ENCODE measurements around the gene ITPR3. TPM values are rescaled to one million over a fixed set of nuclear protein-coding genes. Genes with fewer than 3 reads are reported as not detected.

ITPR3 gene
- total RNA-seq, 2 experiments from 2014 or later = 42.6 to 42.9 TPM

DNA sequence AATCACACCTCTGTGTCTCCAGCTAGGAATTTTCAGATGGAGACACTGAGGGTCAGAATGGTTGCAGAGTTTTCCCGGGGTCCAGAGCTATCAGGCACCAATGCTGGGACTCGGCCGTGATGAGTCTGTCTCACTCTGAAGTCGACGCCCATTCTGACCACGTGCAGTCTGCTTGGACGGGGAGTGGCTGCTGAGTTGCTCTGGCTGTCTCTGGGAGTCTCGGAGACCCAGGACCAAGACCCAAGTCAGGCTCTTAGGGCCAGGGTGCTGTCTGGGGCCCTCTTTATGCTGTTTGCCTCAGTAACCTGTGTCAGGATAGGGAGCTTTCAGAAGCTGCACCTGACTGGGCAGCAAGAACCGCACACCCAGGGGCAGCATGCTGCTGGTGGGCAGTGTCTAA is 121.0 kb downstream of the ITPR3 start:
- intact Hi-C loops (cut with DNase I, micrococcal nuclease) = loop anchor here in 1 of 2 experiments (10.0 kb wide), 1 partner anchor 413 kb away; no protein-coding TSS in a partner anchor
- H3K9me3 Mint-ChIP-seq (ENCODE audit: low read depth) = no peaks in the 10 kb centered on the region
- H3K4me3 Mint-ChIP-seq = no peak overlapping the region
- no peaks in the 10 kb centered on the region for H3K36me3 Mint-ChIP-seq (ENCODE audit: low read depth)
- no peaks in the 10 kb centered on the region for H3K4me1 Mint-ChIP-seq
- ChIA-PET POLR2A (interaction anchor here (0.6 kb wide), 1 partner anchor 909 kb away, joined by 4 read pairs; no protein-coding TSS in a partner anchor), CTCF (interaction anchor here (0.9 kb wide), 1 partner anchor 173 kb away, joined by 3 read pairs; no protein-coding TSS in a partner anchor)
- ATAC-seq = no peak
- no peak for DNase-seq
- no peak overlapping the region for H3K27ac Mint-ChIP-seq
- H3K27me3 Mint-ChIP-seq = no peaks in the 10 kb centered on the region

DNA sequence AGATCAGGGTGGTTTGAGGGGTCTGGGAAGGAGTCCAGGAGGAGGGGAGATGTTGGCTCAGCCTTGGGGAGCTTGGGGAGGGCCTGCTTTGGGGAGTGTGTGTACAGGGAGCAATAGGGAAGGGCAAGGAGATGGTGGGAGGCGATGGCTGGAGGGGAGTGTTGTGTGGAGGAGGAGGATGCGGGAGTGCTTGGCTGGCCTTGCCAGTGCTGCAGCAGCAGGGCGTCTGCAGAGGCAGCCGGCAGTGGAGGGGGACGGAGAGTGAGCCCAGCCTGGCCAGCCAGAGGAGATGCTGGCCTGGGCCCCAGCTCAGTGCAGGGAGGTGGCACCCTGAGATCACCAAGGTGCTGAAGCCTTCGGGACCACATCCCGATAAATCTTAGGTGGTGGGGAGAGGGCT is 121.7 kb downstream of the ITPR3 start:
- Mint-ChIP-seq H3K36me3 (ENCODE audit: low read depth) (no peaks in the 10 kb centered on the region), H3K9me3 (ENCODE audit: low read depth) (no peaks in the 10 kb centered on the region), H3K4me1 (no peaks in the 10 kb centered on the region), H3K27me3 (no peaks in the 10 kb centered on the region), H3K27ac (no peak overlapping the region), H3K4me3 (no peak overlapping the region)
- ATAC-seq (no peak), DNase-seq (no peak)
- CTCF ChIA-PET = interaction anchor here (0.9 to 5.2 kb wide), 7 partner anchors 28 to 412 kb away, joined by 3 to 29 read pairs (median 5); partner anchors contain the start of gene UQCC2
- intact Hi-C loops (cut with DNase I, micrococcal nuclease) = loop anchor here in 1 of 2 experiments (10.0 kb wide), 1 partner anchor 412 kb away; no protein-coding TSS in a partner anchor
- POLR2A ChIA-PET = no interaction called here

DNA sequence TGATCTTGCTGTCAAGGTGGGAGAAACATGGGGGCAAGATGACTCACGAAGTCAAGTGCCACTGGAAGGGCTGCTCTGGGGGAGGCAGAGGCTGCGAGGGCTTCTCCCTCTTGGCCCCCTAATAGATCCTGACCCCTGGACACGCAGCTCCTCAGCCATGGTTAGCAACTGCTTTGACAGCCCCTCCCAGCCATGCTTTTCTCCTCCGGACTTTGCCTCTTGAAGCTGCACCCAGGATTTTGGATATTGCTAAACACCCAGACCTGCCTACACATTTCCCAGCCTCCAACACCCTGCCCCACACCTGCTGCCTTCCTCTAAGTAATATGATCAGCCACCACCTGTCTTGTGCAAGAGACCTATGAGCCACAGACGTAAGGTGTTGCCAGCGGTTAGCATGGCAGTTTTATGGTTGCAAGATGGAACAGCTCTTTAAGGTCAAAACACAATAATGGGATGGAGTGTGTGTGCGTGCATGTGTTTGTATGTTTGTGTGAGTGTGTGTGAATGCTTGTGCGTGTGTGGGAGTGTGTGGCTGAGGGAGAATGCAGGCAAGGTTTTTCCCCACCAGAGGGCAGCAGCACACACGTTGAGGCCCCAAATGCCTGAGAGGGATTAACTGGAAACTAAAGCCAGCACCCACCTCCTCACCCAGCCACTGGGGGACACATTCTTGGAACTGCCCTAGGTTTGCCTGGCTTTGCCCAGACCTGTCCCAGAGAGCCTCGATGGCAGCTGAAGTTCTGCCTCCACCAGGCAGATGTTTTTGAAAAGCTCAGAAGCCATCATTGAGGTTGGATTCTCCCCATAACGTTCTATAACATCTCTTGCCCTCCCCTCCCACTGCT is 123.1 kb downstream of the ITPR3 start:
- no peaks in the 10 kb centered on the region for H3K4me1 Mint-ChIP-seq
- no peak overlapping the region for H3K4me3 Mint-ChIP-seq
- H3K27ac Mint-ChIP-seq = no peak overlapping the region
- no peaks in the 10 kb centered on the region for H3K36me3 Mint-ChIP-seq (ENCODE audit: low read depth)
- CTCF ChIA-PET = interaction anchor here (0.6 to 5.2 kb wide), 13 partner anchors 26 to 515 kb away, joined by 3 to 29 read pairs (median 4); partner anchors contain the start of genes KIFC1 and UQCC2
- ATAC-seq = peak; percentile 89
- H3K9me3 Mint-ChIP-seq (ENCODE audit: low read depth) = no peaks in the 10 kb centered on the region
- intact Hi-C loops (cut with DNase I, micrococcal nuclease) = loop anchor here (1.0 to 10.0 kb wide), 5 partner anchors 18 to 411 kb away; partner anchors contain the start of gene UQCC2 (in 1 of the 2)
- H3K27me3 Mint-ChIP-seq = no peaks in the 10 kb centered on the region
- POLR2A ChIA-PET = no interaction called here
- peak; percentile 85 for DNase-seq

- Mint-ChIP-seq H3K9me3 (ENCODE audit: low read depth) (no peaks in the 10 kb centered on the region), H3K4me1 (no peaks in the 10 kb centered on the region), H3K27me3 (no peaks in the 10 kb centered on the region), H3K4me3 (no peak overlapping the region), H3K36me3 (ENCODE audit: low read depth) (no peaks in the 10 kb centered on the region), H3K27ac (no peak overlapping the region)
- intact Hi-C loops (cut with DNase I, micrococcal nuclease) = loop anchor here (1.0 to 10.0 kb wide), 5 partner anchors 17 to 410 kb away; partner anchors contain the start of gene UQCC2 (in 1 of the 2)
- POLR2A ChIA-PET = no interaction called here
- DNase-seq (no peak), ATAC-seq (peak; percentile 11)
- CTCF ChIA-PET = interaction anchor here (0.7 to 5.2 kb wide), 8 partner anchors 25 to 514 kb away, joined by 3 to 29 read pairs (median 4); partner anchors contain the start of gene UQCC2
Measured at GRCh38 chr6:33744895-33745546, 123.9 kb downstream of the ITPR3 start.

DNA sequence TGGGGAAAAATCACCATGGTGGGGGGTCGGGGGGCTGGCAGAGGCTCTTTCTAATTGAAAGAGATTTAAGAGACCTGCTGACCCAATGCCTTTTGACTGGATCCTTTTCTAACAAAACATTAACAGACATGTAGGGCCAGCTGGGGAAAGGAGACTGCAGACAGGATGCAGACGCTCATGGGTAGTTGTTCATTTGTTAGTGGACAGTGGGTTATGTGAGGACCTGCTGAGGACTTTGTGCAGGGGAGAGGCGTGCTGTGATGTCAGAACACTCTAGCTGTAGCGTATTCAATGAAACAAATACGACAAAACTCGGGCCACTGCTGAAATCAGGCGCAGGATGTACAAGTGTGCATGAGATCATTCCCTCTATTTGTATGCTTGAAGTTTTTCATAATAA is 124.4 kb downstream of the ITPR3 start:
- Mint-ChIP-seq H3K27me3 (no peaks in the 10 kb centered on the region), H3K27ac (no peak overlapping the region), H3K4me1 (no peaks in the 10 kb centered on the region), H3K4me3 (no peak overlapping the region), H3K9me3 (ENCODE audit: low read depth) (no peaks in the 10 kb centered on the region), H3K36me3 (ENCODE audit: low read depth) (no peaks in the 10 kb centered on the region)
- ChIA-PET POLR2A (no interaction called here), CTCF (interaction anchor here (0.6 to 5.2 kb wide), 3 partner anchors 103 to 281 kb away, joined by 3 to 29 read pairs (median 3); no protein-coding TSS in a partner anchor)
- intact Hi-C loops (cut with DNase I, micrococcal nuclease) = loop anchor here in 1 of 2 experiments (10.0 kb wide), 1 partner anchor 409 kb away; no protein-coding TSS in a partner anchor
- DNase-seq (no peak), ATAC-seq (no peak)

Small RNAs within 50 kb of the gene (microRNA-seq; reads per million reads assigned to microRNA genes)
- 24.3 reads per million, percentile 47 among the genes with 10 or more reads in this experiment for gene MIR3934 (ENCODE audit: borderline replicate concordance)

Other genes with a start within 250 kb of the ITPR3 start
- 10 to 100 TPM; 86.0 to 89.3 TPM for gene KIFC1, start 229.5 kb upstream of the ITPR3 start, total RNA-seq
- 10 to 100 TPM; 24.9 to 28.2 TPM for gene PHF1, start 210.3 kb upstream of the ITPR3 start, total RNA-seq
- 100 to 1,000 TPM; 154 to 188 TPM for gene CUTA, start 203.2 kb upstream of the ITPR3 start, total RNA-seq
- gene SYNGAP1, start 201.3 kb upstream of the ITPR3 start, total RNA-seq = 10 to 100 TPM; 43.6 to 45.6 TPM
- gene ZBTB9, start 166.7 kb upstream of the ITPR3 start, total RNA-seq = 1 to 10 TPM; 9.3 to 9.5 TPM
- 10 to 100 TPM; 37.0 to 43.3 TPM for gene BAK1, start 41.0 kb upstream of the ITPR3 start, total RNA-seq
- gene UQCC2, start 90.4 kb downstream of the ITPR3 start, total RNA-seq = 100 to 1,000 TPM; 141 to 147 TPM
- gene IP6K3, start 125.6 kb downstream of the ITPR3 start, total RNA-seq = not detected
- gene LEMD2, start 167.8 kb downstream of the ITPR3 start, total RNA-seq = 10 to 100 TPM; 55.2 to 61.5 TPM
- gene MLN, start 182.7 kb downstream of the ITPR3 start, total RNA-seq = not detected

All from activated CD4-positive, alpha-beta T cell treated with anti-CD3 and anti-CD28 coated beads for 36 hours (primary cell).